ENCODE results near the gene DDC.

The DDC gene

DNA sequence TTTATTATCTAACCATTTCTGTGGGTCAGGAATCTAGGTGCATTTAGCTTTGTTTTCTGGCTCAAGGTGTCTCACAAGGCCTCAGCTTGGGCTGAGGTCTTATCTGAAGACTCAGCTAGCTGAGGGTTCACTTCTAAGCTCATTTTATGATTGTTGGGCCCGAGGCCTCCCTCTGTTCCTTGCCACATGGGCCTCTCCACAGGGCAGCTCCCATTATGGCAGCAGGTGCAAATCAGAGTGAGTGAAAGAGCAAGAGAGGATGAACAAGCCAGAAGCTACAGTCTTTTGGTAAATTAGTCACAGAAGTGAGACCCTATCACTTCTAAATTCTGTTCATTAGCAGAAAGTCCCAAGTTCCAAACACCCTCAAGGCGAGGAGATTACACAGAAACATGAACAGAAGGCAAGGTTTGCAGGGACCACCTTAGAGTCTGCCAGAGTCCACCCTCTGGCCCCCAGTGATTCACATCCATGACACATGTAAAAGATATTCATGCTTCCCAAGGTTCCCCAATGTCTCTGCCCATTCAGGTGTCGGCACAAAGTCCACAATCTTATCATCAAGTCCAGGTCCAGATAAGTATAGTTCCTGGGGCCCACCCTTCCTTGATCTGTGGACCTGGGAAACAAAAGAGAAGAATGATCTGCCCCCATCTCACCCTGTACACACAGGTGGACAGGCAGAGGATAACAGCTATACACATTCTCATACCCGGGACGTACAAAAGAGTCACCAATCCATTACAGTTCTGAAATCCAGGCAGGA is 138.7 kb downstream of the DDC start:
- no peak overlapping the region for H3K4me3 ChIP-seq (ENCODE audit: low read depth in 1 of 5, low read length in 5 of 5)
- peaks cover 0 to 2% (median 0%) of the 10 kb centered on the region in 5 donors for H3K27me3 ChIP-seq (ENCODE audit: control insufficient read depth in 5 of 5, insufficient read depth in 4 of 5, low read length in 5 of 5)
- H3K27ac ChIP-seq (ENCODE audit: low read depth, low read length) = no peak overlapping the region
- H3K9ac ChIP-seq (ENCODE audit: low read length in 5 of 5) = no peak overlapping the region
- no peaks in the 10 kb centered on the region for H3K4me1 ChIP-seq (ENCODE audit: control insufficient read depth in 5 of 5, insufficient read depth in 5 of 5, low read length in 5 of 5)
- H3K9me3 ChIP-seq (ENCODE audit: control insufficient read depth in 5 of 5, low read length in 5 of 5) = no peaks in the 10 kb centered on the region
- H3K36me3 ChIP-seq (ENCODE audit: control insufficient read depth in 5 of 5, insufficient read depth in 5 of 5, low read length in 5 of 5) = no peaks in the 10 kb centered on the region

DNA sequence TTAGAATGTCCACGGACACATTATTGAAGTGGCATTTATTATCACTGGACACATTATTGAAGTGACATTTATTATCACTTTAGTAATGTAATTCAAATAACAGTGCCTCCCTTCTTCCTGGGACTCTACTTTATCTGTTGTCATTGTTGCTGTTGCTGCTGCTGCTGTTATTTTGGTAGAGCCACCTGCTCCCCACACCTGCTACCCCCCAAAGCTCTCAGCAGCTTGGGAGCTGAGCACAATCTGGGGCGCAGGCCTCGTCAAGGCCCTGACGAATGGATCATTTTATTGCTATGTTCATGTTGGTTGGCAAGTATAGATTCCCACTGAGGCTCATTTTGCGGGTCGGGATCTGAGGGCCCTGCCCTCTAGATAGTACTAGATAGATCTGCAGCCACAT is 139.9 kb downstream of the DDC start:
- H3K9me3 ChIP-seq (ENCODE audit: control insufficient read depth in 5 of 5, low read length in 5 of 5) = no peaks in the 10 kb centered on the region
- H3K36me3 ChIP-seq (ENCODE audit: control insufficient read depth in 5 of 5, insufficient read depth in 5 of 5, low read length in 5 of 5) = no peaks in the 10 kb centered on the region
- no peak overlapping the region for H3K9ac ChIP-seq (ENCODE audit: low read length in 5 of 5)
- H3K27ac ChIP-seq (ENCODE audit: low read depth, low read length) = no peak overlapping the region
- H3K4me1 ChIP-seq (ENCODE audit: control insufficient read depth in 5 of 5, insufficient read depth in 5 of 5, low read length in 5 of 5) = no peaks in the 10 kb centered on the region
- no peak overlapping the region for H3K4me3 ChIP-seq (ENCODE audit: low read depth in 1 of 5, low read length in 5 of 5)
- H3K27me3 ChIP-seq (ENCODE audit: control insufficient read depth in 5 of 5, insufficient read depth in 4 of 5, low read length in 5 of 5) = peaks cover 0 to 2% (median 0%) of the 10 kb centered on the region in 5 donors

DNA sequence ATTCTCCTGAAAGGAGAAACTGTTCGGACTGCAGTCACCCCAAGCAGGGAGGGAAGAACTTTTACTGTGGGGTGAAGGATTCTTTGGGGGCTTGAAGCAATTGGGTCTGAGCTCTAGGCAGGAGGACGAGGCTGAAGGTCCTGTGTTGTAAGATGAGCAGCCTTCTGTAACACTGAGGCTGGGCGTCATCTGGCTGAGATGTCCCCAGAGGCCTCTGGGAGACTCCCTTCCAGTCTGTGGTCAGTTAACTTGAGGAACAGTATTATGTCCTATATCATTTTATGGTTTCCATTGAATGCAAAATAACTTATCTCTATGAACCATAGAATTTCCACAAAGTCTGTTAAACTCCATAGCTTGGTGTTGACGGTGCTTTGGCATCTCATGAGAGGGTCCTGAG is 141.3 kb downstream of the DDC start:
- H3K27me3 ChIP-seq (ENCODE audit: control insufficient read depth in 5 of 5, insufficient read depth in 4 of 5, low read length in 5 of 5) = peaks cover 0 to 2% (median 0%) of the 10 kb centered on the region in 5 donors
- H3K4me3 ChIP-seq (ENCODE audit: low read depth in 1 of 5, low read length in 5 of 5) = no peak overlapping the region
- H3K9ac ChIP-seq (ENCODE audit: low read length in 5 of 5) = no peak overlapping the region
- H3K36me3 ChIP-seq (ENCODE audit: control insufficient read depth in 5 of 5, insufficient read depth in 5 of 5, low read length in 5 of 5) = no peaks in the 10 kb centered on the region
- no peaks in the 10 kb centered on the region for H3K4me1 ChIP-seq (ENCODE audit: control insufficient read depth in 5 of 5, insufficient read depth in 5 of 5, low read length in 5 of 5)
- H3K9me3 ChIP-seq (ENCODE audit: control insufficient read depth in 5 of 5, low read length in 5 of 5) = no peaks in the 10 kb centered on the region
- H3K27ac ChIP-seq (ENCODE audit: low read depth, low read length) = no peak overlapping the region

DNA sequence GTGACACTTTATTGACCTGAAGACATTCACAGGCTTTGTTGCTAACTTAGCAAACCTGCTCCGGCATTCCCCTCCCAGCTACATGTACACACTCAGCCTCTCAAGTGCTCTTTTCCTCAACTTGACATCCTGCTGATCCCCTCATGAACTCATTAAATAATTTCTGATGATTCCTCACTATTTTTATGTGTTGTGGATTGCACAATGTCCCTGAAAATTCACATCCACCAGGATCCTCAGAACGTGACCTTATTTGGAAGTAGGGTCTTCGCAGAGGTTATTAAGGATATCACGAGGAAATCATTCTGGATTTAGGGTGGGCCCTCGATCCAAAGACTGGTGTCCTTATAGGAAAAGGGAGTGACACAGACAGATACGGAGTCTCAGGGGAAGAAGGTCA is 142.3 kb downstream of the DDC start:
- Histone ChIP-seq H3K9me3 (ENCODE audit: control insufficient read depth in 5 of 5, low read length in 5 of 5) (no peaks in the 10 kb centered on the region), H3K9ac (ENCODE audit: low read length in 5 of 5) (no peak overlapping the region), H3K4me1 (ENCODE audit: control insufficient read depth in 5 of 5, insufficient read depth in 5 of 5, low read length in 5 of 5) (no peaks in the 10 kb centered on the region), H3K4me3 (ENCODE audit: low read depth in 1 of 5, low read length in 5 of 5) (no peak overlapping the region), H3K27me3 (ENCODE audit: control insufficient read depth in 5 of 5, insufficient read depth in 4 of 5, low read length in 5 of 5) (no peaks in the 10 kb centered on the region), H3K36me3 (ENCODE audit: control insufficient read depth in 5 of 5, insufficient read depth in 5 of 5, low read length in 5 of 5) (no peaks in the 10 kb centered on the region), H3K27ac (ENCODE audit: low read depth, low read length) (no peak overlapping the region)

DNA sequence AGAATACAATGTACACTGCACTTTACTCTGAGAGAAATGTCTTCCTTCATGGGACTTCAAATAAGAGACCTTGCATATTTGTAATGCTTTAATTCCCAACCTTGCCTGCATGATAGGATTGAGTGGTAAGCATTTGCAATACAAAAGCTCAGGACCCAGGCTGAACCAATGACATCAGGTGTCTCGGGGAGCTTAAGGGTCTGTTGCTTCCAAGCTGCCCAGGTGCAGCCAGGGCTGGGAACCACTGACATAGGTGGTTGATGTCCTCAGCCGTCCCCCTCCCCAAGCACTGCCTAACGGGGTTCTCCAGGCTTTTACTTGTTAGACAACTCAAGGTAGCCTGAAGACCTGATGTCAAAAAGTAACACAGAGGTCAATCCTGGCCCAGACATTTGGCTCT is 144.2 kb downstream of the DDC start:
- no peak overlapping the region for H3K4me3 ChIP-seq (ENCODE audit: low read depth in 1 of 5, low read length in 5 of 5)
- no peaks in the 10 kb centered on the region for H3K27me3 ChIP-seq (ENCODE audit: control insufficient read depth in 5 of 5, insufficient read depth in 4 of 5, low read length in 5 of 5)
- H3K27ac ChIP-seq (ENCODE audit: low read depth, low read length) = no peak overlapping the region
- no peak overlapping the region for H3K9ac ChIP-seq (ENCODE audit: low read length in 5 of 5)
- H3K9me3 ChIP-seq (ENCODE audit: control insufficient read depth in 5 of 5, low read length in 5 of 5) = no peaks in the 10 kb centered on the region
- no peaks in the 10 kb centered on the region for H3K36me3 ChIP-seq (ENCODE audit: control insufficient read depth in 5 of 5, insufficient read depth in 5 of 5, low read length in 5 of 5)
- peaks cover 0 to 10% (median 0%) of the 10 kb centered on the region in 5 donors for H3K4me1 ChIP-seq (ENCODE audit: control insufficient read depth in 5 of 5, insufficient read depth in 5 of 5, low read length in 5 of 5)

DNA sequence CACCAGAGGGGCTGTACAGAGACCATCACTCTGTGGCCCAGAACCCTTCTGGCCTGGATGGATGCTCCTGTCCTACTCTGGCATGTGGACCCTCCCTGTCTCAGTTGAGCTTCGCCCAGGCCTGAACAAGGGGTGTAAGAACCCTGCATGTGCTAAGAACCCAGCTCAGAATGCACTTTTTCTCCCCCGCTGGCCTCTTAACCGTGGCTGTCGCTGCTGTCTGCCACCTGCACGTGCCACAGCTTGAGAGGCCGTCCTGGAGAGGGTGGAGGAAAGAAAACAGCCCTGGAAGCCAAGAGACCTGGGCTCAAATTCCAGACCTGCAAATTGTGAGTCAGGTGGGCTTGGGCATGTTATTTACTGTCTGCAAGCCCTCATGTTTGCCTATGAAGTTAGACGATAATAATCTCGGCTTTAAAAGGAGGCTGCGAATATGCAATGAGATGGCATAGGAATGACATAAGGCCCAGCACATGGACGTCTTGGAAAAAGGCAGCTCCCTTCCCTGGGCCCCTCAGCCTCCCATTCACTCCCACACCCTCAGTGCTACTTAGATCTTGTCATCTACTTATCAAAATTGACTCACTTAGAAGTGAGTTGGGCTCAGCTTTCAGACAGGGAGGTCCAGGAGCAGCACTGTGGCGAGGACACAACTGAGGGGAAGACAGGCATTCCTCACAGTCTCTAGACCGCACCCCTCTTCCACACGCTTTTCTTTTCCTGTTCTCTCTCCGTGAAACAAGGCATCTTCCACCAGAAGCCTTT is 146.5 kb downstream of the DDC start:
- peaks cover 0 to 18% (median 0%) of the 10 kb centered on the region in 5 donors for H3K4me1 ChIP-seq (ENCODE audit: control insufficient read depth in 5 of 5, insufficient read depth in 5 of 5, low read length in 5 of 5)

DNA sequence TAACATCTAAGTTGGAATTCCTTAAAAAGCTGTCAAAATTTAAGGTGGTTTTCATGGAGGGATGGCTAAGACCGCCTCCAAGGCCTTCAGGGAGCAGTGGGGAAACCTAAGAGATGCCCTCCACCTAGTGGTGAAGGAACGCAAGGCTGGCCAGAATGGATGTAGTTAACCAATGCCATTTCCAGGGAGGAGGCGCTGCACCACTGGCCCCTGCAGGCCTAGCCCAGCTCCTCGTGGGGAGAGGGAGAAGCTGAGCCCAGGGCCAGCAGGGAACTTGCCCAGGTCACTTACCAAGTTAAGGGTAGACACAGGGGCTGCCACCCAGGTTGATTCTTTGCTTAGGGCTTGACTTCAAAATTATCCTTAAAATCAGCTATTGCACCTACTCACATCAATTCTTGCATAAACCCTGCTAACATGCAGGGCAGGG is 147.1 kb downstream of the DDC start:
- Histone ChIP-seq H3K9me3 (ENCODE audit: control insufficient read depth in 5 of 5, low read length in 5 of 5) (no peaks in the 10 kb centered on the region), H3K36me3 (ENCODE audit: control insufficient read depth in 5 of 5, insufficient read depth in 5 of 5, low read length in 5 of 5) (no peaks in the 10 kb centered on the region), H3K4me3 (ENCODE audit: low read depth in 1 of 5, low read length in 5 of 5) (no peak overlapping the region), H3K4me1 (ENCODE audit: control insufficient read depth in 5 of 5, insufficient read depth in 5 of 5, low read length in 5 of 5) (peaks cover 0 to 18% (median 0%) of the 10 kb centered on the region in 5 donors), H3K9ac (ENCODE audit: low read length in 5 of 5) (no peak overlapping the region), H3K27ac (ENCODE audit: low read depth, low read length) (no peak overlapping the region), H3K27me3 (ENCODE audit: control insufficient read depth in 5 of 5, insufficient read depth in 4 of 5, low read length in 5 of 5) (no peaks in the 10 kb centered on the region)

More for the DNA sequence above, 146.5 kb downstream of the DDC start:
- Histone ChIP-seq H3K27me3 (ENCODE audit: control insufficient read depth in 5 of 5, insufficient read depth in 4 of 5, low read length in 5 of 5) (no peaks in the 10 kb centered on the region), H3K9me3 (ENCODE audit: control insufficient read depth in 5 of 5, low read length in 5 of 5) (no peaks in the 10 kb centered on the region), H3K36me3 (ENCODE audit: control insufficient read depth in 5 of 5, insufficient read depth in 5 of 5, low read length in 5 of 5) (no peaks in the 10 kb centered on the region), H3K4me3 (ENCODE audit: low read depth in 1 of 5, low read length in 5 of 5) (no peak overlapping the region), H3K9ac (ENCODE audit: low read length in 5 of 5) (no peak overlapping the region), H3K27ac (ENCODE audit: low read depth, low read length) (no peak overlapping the region)

DNA sequence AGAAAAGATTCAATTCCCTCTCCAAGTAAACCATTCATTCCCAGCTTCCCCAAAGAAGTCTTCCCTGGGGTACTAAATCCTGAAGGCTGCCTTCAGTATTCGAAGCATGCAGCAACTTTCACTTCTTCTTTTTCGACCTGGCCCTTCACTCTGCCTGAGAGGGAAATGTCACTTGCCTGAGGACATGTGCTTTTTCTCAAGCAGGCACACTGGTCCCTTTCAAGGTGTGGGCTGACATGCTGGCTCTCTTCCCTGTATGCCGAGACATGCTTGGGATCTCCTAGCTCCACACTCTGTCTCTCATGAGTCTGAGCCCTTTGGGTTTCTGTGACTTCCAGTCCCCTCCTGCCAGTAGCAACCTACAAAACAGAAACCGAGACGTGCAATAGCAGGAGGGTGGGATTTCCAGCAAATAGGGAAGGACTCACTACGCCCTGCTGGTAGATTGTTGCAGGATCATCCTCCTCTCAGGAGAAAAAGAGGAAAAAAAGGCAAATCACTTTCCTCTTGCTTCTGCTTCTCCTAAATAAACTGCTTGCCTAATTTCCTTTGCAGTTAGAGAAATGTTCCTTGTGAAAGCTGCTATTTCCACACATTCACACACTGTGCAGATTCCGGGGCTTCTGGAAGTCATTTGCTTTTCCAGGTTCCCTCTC is 148.6 kb downstream of the DDC start:
- Histone ChIP-seq H3K4me1 (ENCODE audit: control insufficient read depth in 5 of 5, insufficient read depth in 5 of 5, low read length in 5 of 5) (peaks cover 0 to 18% (median 0%) of the 10 kb centered on the region in 5 donors), H3K4me3 (ENCODE audit: low read depth in 1 of 5, low read length in 5 of 5) (peak overlapping the region in 1 of 5 donors; percentile 11), H3K36me3 (ENCODE audit: control insufficient read depth in 5 of 5, insufficient read depth in 5 of 5, low read length in 5 of 5) (no peaks in the 10 kb centered on the region), H3K9me3 (ENCODE audit: control insufficient read depth in 5 of 5, low read length in 5 of 5) (no peaks in the 10 kb centered on the region), H3K9ac (ENCODE audit: low read length in 5 of 5) (peak overlapping the region in 1 of 5 donors; percentile 11), H3K27ac (ENCODE audit: low read depth, low read length) (no peak overlapping the region), H3K27me3 (ENCODE audit: control insufficient read depth in 5 of 5, insufficient read depth in 4 of 5, low read length in 5 of 5) (no peaks in the 10 kb centered on the region)

DNA sequence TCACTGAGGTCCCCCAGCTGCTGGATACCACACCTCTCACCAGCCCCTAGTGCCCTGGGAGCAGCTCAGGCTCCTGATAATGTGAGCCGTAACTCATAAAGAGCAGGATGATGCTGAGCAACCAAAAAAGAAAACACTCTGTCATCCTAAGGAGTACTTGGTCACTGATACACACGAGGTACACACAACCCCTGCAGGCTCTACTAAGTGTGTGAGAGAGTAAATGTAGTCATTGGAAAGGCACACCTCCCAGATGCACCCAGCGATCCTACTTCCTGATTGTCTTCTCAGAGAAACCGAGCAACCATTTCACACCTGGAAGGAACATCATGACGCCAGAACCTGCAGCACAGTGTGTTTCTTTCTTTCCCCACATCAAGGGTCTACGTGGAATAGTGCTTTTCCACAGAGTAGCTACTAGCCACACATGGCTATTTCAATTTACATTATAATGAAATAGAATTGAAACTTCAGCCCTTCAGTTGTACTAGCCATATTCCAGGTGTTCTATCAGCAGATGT is 149.3 kb downstream of the DDC start:
- Histone ChIP-seq H3K4me1 (ENCODE audit: control insufficient read depth in 5 of 5, insufficient read depth in 5 of 5, low read length in 5 of 5) (peaks cover 0 to 18% (median 0%) of the 10 kb centered on the region in 5 donors), H3K27ac (ENCODE audit: low read depth, low read length) (no peak overlapping the region), H3K36me3 (ENCODE audit: control insufficient read depth in 5 of 5, insufficient read depth in 5 of 5, low read length in 5 of 5) (no peaks in the 10 kb centered on the region), H3K9ac (ENCODE audit: low read length in 5 of 5) (no peak overlapping the region), H3K4me3 (ENCODE audit: low read depth in 1 of 5, low read length in 5 of 5) (peak overlapping the region in 1 of 5 donors; percentile 11), H3K9me3 (ENCODE audit: control insufficient read depth in 5 of 5, low read length in 5 of 5) (no peaks in the 10 kb centered on the region), H3K27me3 (ENCODE audit: control insufficient read depth in 5 of 5, insufficient read depth in 4 of 5, low read length in 5 of 5) (no peaks in the 10 kb centered on the region)

All from subcutaneous abdominal adipose tissue (tissue), 5 donors.